Islet of Langerhans (tissue), 1 donor: ENCODE measurements around the gene TRIM9.

Experiments
- FAIRE-seq: peaks from one replicate; lab custom pipeline; 2011; peaks lifted over from hg19 to GRCh38; lab: Jason Lieb, UNC

The TRIM9 gene

DNA sequence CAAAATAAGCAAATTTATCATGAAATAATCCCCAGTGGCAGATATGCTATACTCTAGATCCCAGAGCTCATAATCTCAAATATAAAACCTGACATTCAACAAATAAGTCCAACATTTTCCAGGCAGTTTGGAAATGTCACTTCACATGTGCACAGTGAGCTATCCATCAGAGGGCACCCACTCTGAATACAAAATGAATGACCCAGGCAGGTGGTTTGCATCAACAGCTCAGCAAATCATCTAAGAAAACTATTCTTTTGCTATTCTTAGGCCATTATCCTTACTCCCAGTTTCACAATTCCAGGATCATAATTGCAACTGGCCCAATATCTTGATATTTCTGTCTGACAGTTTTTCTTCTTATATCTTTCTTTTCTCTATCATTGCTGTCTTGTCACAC is 38.5 kb downstream of the TRIM9 start:
- FAIRE-seq, result no peak

- FAIRE-seq, result no peak
These were observed 41.7 kb downstream of the TRIM9 start for GRCh38 chr14:51053157-51053556.

GRCh38 chr14:51044961-51045360 is 49.9 kb downstream of the TRIM9 start:
- no peak for FAIRE-seq

GRCh38 chr14:51041883-51042282 is 53.0 kb downstream of the TRIM9 start:
- no peak for FAIRE-seq

DNA sequence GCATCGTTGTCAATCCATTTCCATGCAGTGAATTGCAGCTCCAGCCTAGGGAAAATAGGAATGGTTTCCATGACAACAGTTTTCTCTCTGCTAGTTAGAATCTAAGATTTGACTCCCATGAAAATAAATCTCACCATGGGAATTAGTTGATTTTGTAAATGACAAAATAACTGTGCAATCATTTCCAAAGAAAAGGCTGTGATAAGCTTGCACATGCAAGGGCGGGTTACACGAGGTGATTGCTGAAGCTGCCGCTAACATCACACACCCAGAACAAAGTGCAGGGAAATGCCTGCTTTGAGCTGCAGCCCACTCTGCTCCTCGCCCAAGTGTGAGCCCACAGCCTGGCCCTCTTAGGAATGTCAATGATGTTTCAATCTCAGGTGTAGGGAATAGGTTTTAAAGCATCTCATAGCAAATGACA is 53.8 kb downstream of the TRIM9 start:
- FAIRE-seq, result no peak

GRCh38 chr14:51039252-51039651 is 55.7 kb downstream of the TRIM9 start:
- FAIRE-seq, result peak; percentile 89

DNA sequence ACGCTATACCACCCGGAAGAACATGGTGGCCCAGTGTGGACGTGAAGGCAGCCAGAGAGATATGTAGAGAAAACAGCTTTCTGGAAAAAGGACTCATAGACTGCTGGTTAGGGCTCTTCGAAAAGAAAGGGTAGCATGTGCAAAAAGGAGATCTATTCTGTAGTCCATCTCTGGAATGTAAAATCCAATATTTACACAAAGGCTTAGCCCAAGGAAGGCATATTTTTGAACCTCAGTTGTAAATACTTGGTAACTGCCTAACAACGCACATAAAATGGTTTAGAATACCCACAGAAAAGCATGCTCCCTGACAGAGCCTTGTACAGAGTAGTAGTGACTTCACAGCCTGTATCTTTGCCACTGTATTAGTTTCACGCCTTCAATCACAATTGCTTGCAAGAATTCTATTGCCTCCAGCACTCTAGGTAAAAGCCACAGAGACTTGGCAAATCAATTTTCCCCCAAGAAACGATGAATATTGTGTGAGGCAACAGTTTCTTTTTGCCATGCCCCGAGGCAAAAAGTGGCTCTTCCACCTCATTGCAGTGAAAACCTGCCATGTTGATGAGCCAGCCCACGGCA is 59.2 kb downstream of the TRIM9 start:
- no peak for FAIRE-seq

- no peak for FAIRE-seq
These were observed 65.8 kb downstream of the TRIM9 start for GRCh38 chr14:51028851-51029754.

- FAIRE-seq, result no peak
These were observed 66.5 kb downstream of the TRIM9 start for GRCh38 chr14:51028361-51028760.

GRCh38 chr14:51024377-51024776 is 70.5 kb downstream of the TRIM9 start:
- no peak for FAIRE-seq

GRCh38 chr14:51023964-51024363 is 70.9 kb downstream of the TRIM9 start:
- no peak for FAIRE-seq

GRCh38 chr14:51022769-51023168 is 72.1 kb downstream of the TRIM9 start:
- FAIRE-seq, result no peak

GRCh38 chr14:51020024-51020710 is 74.7 kb downstream of the TRIM9 start:
- no peak for FAIRE-seq

DNA sequence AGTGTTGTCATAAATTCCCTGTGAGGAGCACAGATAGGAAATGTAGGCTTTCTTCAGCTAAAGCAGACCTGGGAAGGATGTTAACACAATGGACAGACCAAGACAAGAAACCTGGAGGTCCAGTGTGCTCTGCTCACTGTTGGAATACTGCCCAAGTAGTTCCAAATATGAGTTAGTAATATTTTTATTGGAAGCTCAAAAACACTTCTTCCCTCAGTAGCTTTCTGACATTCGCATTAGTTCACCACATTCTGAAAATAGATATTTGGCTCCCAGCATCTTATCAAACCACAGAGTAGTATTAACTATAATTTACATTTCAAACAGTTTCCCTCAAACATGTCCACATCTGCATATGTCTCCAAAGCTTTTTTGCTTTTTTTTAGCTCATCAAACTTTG is 75.8 kb downstream of the TRIM9 start:
- no peak for FAIRE-seq

DNA sequence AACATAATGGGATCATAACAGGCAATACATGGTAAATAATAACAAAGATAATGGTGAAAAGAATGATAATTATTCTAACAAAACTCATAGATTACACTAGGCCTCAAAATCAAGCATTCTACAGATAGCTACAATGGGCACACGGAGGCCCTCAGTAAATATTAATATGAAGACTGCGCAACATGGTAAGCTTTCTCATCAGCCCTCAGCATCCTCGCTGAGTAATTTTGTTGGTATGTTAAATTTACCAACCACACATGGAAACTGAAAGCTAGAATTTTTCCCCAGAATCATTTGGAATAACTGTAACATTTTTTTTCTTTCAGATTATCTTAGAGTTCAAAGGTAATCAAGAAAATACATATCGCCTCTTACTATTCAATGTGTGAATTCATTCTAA is 76.4 kb downstream of the TRIM9 start:
- FAIRE-seq, result no peak

DNA sequence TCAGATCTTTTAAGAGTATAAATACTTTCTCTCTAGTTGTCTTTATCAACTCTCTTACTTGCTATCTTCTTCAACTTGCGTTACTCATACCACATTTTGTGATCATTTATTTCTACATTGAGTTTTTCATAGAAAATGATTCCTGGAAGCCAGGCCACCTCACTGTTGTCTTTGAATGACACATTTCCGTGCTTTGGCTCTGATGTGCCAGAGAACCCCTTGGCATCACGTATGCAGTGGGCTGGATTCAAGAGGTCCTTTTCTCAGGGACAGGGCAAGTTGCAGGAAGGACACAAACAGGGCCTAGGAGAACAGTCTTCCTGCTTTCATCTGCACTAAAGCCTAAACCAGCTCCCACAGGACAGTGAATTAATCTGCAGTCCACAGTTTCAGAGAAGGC is 80.3 kb downstream of the TRIM9 start:
- no peak for FAIRE-seq

DNA sequence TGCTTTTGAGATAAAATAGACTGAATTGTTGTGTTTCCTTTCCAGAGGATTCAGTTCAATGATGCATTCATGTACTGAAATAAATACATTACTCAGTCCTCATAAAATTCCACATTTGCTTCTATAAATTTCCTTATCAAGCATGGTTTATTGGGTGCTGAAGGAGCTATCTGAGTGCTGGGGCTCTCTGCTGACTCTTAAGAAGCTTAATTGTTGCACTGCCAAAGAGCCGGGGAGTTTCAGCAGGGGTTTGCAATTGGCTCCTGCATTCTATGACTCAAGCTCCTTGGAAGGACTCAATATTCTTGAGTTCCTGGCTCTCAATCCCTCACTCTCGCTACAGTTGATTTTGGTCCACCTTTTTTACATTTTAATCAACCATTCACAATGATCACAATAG is 80.8 kb downstream of the TRIM9 start:
- FAIRE-seq, result no peak

- FAIRE-seq, result no peak
These were observed 82.8 kb downstream of the TRIM9 start for GRCh38 chr14:51012055-51012454.

DNA sequence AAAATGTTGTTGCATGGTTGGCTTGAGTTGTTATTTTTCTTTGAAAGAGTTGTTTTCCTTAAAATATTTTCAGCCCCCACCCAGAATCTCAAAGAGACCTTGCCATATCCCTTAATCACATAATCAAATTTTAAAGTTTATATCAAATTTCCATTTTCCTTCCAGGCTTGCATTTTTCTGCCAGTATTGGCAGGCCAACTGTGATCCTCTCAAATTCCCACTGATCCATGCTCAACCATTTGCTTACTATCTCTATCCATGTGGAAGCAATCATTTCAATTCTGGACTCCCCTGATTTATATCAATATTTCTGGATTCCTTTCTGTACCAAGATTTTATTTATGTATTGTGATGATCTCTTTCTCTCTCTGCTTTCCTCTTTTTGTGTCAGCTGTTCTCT is 86.5 kb downstream of the TRIM9 start:
- FAIRE-seq, result no peak

DNA sequence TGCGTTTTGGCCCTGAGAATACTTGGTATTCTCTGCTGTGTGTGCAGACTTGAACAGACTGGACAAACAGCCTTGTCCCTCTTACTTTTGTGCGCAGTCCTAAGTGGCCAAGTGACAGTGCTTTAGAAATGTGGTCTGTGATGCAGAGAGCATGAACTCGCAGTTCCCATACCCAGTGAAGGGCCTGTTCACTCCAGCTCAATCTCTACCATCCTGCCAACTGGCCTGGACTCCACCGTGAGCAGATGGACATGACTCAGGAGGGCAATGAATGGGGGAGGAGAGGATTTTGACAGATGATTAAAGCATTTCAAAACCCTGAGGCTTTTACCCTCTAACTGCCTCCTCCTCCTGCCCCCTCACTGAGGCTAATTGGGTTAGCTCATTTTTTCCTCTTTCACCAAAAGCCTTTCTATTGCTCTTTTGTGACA is 88.1 kb downstream of the TRIM9 start:
- FAIRE-seq, result no peak

DNA sequence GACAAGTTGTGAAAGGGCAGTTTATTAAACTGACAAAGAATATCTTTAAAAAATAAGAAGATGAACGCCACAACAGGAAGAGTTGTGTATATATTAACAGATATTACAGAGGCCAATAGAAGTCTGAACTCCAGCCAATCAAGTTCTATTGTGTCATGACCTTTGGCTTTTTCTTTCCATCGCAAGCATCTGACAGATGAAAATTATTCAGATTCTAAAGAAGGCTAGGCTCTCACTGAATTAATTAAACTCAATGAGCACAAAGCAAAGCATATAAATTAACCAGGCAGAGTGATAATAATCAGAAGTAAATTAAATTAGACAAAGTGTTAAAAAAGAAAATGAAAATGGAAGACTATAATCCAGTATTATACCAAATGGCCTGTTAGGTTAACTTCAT is 88.6 kb downstream of the TRIM9 start:
- FAIRE-seq, result no peak

DNA sequence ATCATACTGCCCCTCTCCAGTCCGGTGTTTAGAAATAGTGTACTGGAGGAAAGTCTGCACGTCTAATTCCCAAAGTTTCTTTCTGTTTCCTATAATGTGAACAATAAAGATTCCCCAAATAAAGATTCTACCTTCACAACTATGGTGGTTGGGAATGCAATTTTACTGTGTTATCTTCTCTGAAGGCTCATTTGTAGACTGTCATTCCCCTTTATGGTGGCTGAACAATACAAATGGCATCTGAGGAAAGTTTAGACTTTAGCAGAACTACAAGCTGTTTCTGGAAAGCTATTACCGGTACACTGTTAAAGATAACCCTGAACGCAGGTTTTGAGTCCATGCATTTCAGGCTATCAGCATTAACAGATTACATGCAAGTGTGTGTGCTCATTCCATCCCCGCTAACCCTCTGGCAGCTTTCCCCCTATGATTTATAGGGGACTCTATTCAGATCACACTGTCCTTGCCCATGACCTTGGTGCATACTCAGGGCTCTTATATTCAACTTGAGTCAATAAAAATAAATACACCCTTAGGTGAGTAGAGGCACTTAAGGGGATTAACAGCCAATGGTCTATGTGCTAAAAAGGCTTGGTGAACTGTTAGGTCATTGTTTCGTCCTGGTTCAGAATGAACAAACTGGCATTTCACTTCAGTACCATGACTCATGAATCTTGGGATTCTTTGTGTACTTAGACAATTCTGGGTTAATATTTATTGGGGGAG is 89.9 kb downstream of the TRIM9 start:
- no peak for FAIRE-seq

GRCh38 chr14:51004352-51004800 is 90.5 kb downstream of the TRIM9 start:
- no peak for FAIRE-seq
